Naive B cell (primary cell): ENCODE measurements around the gene IQSEC3. TPM values are rescaled to one million over a fixed set of nuclear protein-coding genes. Genes with fewer than 3 reads are reported as not detected.
"Not testable (repeated sequence)": the region's sequence is repeated elsewhere in the genome, so short reads cannot be mapped to it uniquely, and the experiment has no call there.

Experiments used
- ATAC-seq, 2 donors: fragments of 150-1000 bp; cut with Tn5 transposase; 2 replicates each; pipeline ENCODE4 v1.10.0; 2021; ENCODE audit warnings: low read depth in 2 of 2, mild to moderate bottlenecking in 2 of 2, moderate library complexity in 2 of 2
- DNase-seq: peaks from one replicate; pipeline ENCODE4 v3.0.0; 2022
- H3K27ac Mint-ChIP-seq, 6 donors: one replicate each; pipeline ENCODE4 v1.8.0; 2020 to 2022; ENCODE audit warnings: mild to moderate bottlenecking in 6 of 6, mixed read lengths in 6 of 6, moderate library complexity in 5 of 6, inconsistent platforms in 2 of 6
- H3K27me3 Mint-ChIP-seq, 3 donors: one replicate each; pipeline ENCODE4 v1.8.0; 2021 to 2022; ENCODE audit warnings: mixed read lengths in 3 of 3, mild to moderate bottlenecking in 1 of 3
- H3K36me3 Mint-ChIP-seq, 2 donors: one replicate each; pipeline ENCODE4 v1.8.0; 2020 to 2022; ENCODE audit warnings: mixed read lengths in 2 of 2, inconsistent platforms in 1 of 2, mild to moderate bottlenecking in 1 of 2
- H3K4me1 Mint-ChIP-seq, 3 donors: one replicate each; pipeline ENCODE4 v1.8.0; 2020 to 2022; ENCODE audit warnings: mixed read lengths in 3 of 3, inconsistent platforms in 1 of 3, mild to moderate bottlenecking in 1 of 3, moderate library complexity in 1 of 3
- H3K4me3 Mint-ChIP-seq, 8 donors: one replicate each; pipeline ENCODE4 v1.8.0; 2020 to 2022; ENCODE audit warnings: mild to moderate bottlenecking in 8 of 8, mixed read lengths in 8 of 8, moderate library complexity in 8 of 8, inconsistent platforms in 2 of 8
- H3K9me3 Mint-ChIP-seq, 7 donors: one replicate each; pipeline ENCODE4 v1.8.0; 2020 to 2022; ENCODE audit warnings: mixed read lengths in 7 of 7, mild to moderate bottlenecking in 5 of 7, inconsistent platforms in 2 of 7, moderate library complexity in 1 of 7
- polyA plus RNA-seq, 6 donors: library from polyadenylated mRNA; unstranded; fragments of 300-500 nt; fragmentation: Illumina TruSeq; gene quantifications; one replicate each; pipeline ENCODE4 v1.2.3, GENCODE V29; 2021; ENCODE audit warnings: low read depth in 6 of 6

IQSEC3 gene
- not detected for polyA plus RNA-seq

- H3K27ac Mint-ChIP-seq, H3K4me1 Mint-ChIP-seq, ATAC-seq, DNase-seq: not testable (repeated sequence)
- Mint-ChIP-seq H3K36me3 (peaks cover 0 to 12% of the 10 kb centered on the region in 2 donors), H3K4me3 (peak within 1 kb of the TSS in 1 of 8 donors; percentile 54), H3K9me3 (peaks cover 0 to 14% (median 4%) of the 10 kb centered on the region in 7 donors), H3K27me3 (peaks cover 35 to 47% (median 36%) of the 10 kb centered on the region in 3 donors)
Observed at GRCh38 chr12:66428-66781, at the start of gene IQSEC3. Gene IQSEC3 (plus strand): TSS chr12:66767. CDS start chr12:66883, 116 bp downstream.

DNA sequence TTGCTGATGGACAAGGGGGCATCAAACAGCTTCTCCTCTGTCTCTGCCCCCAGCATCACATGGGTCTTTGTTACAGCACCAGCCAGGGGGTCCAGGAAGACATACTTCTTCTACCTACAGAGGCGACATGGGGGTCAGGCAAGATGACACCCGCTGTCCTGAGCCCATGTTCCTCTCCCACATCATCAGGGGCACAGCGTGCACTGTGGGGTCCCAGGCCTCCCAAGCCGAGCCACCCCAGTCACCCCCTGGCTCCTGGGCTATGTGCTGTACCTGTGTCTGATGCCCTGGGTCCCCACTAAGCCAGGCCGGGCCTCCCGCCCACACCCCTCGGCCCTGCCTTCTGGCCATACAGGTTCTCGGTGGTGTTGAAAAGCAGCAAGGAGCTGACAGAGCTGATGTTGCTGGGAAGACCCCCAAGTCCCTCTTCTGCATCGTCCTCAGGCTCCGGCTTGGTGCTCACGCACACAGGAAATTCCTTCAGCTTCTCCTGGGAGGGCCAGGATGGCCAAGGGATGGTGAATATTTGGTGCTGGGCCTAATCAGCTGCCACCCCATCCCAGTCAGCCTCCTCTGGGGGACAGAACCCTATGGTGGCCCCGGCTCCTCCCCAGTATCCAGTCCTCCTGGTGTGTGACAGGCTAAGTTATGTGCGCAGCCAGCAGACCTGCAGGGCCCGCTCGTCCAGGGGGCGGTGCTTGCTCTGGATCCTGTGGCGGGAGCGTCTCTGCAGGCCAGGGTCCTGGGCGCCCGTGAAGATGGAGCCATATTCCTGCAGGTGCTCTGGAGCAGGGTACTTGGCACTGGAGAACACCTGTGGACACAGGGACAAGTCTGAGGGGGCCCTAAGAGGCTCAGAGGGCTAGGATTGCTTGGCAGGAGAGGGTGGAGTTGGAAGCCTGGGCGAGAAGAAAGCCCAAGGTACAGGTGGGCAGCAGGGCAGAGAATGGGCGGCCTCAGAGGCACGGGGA lies 48.9 kb upstream of the IQSEC3 start:
- H3K27ac Mint-ChIP-seq, H3K4me3 Mint-ChIP-seq, DNase-seq, H3K9me3 Mint-ChIP-seq, ATAC-seq, H3K27me3 Mint-ChIP-seq: not testable (repeated sequence)
- Mint-ChIP-seq H3K36me3 (peaks cover 6 to 15% of the 10 kb centered on the region in 2 donors), H3K4me1 (peaks cover 9 to 16% (median 10%) of the 10 kb centered on the region in 3 donors)

- not testable (repeated sequence) for H3K4me3 Mint-ChIP-seq, H3K27me3 Mint-ChIP-seq, DNase-seq, H3K27ac Mint-ChIP-seq, H3K9me3 Mint-ChIP-seq, ATAC-seq
- Mint-ChIP-seq H3K4me1 (peaks cover 9 to 17% (median 11%) of the 10 kb centered on the region in 3 donors), H3K36me3 (peaks cover 6 to 15% of the 10 kb centered on the region in 2 donors)
Observed at GRCh38 chr12:18821-19567, 47.6 kb upstream of the IQSEC3 start.

DNA sequence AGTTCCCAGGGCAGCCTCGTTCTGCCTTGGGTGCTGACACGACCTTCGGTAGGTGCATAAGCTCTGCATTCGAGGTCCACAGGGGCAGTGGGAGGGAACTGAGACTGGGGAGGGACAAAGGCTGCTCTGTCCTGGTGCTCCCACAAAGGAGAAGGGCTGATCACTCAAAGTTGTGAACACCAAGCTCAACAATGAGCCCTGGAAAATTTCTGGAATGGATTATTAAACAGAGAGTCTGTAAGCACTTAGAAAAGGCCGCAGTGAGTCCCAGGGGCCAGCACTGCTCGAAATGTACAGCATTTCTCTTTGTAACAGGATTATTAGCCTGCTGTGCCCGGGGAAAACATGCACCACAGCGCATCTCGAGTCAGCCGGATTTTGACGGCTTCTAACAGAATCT lies 46.7 kb upstream of the IQSEC3 start:
- ATAC-seq, H3K9me3 Mint-ChIP-seq, H3K27ac Mint-ChIP-seq, DNase-seq, H3K4me3 Mint-ChIP-seq, H3K27me3 Mint-ChIP-seq: not testable (repeated sequence)
- peaks cover 9 to 17% (median 11%) of the 10 kb centered on the region in 3 donors for H3K4me1 Mint-ChIP-seq
- peaks cover 6 to 15% of the 10 kb centered on the region in 2 donors for H3K36me3 Mint-ChIP-seq

GRCh38 chr12:20757-21156 lies 45.8 kb upstream of the IQSEC3 start:
- no peak for DNase-seq
- Mint-ChIP-seq H3K27me3 (no peaks in the 10 kb centered on the region), H3K27ac (no peak overlapping the region), H3K4me3 (no peak overlapping the region), H3K4me1 (peaks cover 9 to 17% (median 11%) of the 10 kb centered on the region in 3 donors), H3K9me3 (no peaks in the 10 kb centered on the region), H3K36me3 (peaks cover 6 to 15% of the 10 kb centered on the region in 2 donors)
- no peak for ATAC-seq

- DNase-seq (no peak), ATAC-seq (no peak)
- no peak overlapping the region for H3K4me3 Mint-ChIP-seq
- H3K36me3 Mint-ChIP-seq, result peaks cover 6 to 15% of the 10 kb centered on the region in 2 donors
- H3K27me3 Mint-ChIP-seq, result no peaks in the 10 kb centered on the region
- H3K27ac Mint-ChIP-seq, result peak overlapping the region in 1 of 6 donors; percentile 26
- no peaks in the 10 kb centered on the region for H3K9me3 Mint-ChIP-seq
- peaks cover 9 to 17% (median 11%) of the 10 kb centered on the region in 3 donors for H3K4me1 Mint-ChIP-seq
Observed at GRCh38 chr12:21301-22189, 45.0 kb upstream of the IQSEC3 start.

DNA sequence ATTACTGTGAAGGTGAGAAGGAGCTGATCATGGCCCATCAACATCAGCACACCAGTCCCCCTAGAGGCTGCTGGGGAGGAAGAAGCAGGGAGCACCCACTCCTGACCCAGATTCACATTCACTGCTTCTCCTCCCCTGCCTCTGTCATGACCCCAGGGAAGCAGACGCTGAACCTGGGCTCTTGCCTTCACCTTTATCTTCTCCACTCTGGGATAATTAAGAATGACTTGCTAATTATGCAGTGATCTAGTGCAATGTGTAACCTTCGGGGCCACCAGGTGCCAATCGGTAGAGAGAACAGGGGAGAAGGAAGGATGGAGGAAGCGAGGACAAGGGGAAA lies 44.4 kb upstream of the IQSEC3 start:
- Mint-ChIP-seq H3K4me3 (no peak overlapping the region), H3K27ac (peak overlapping the region in 1 of 6 donors; percentile 81)
- no peak for ATAC-seq

GRCh38 chr12:22530-23201 lies 43.9 kb upstream of the IQSEC3 start:
- no peak overlapping the region for H3K27ac Mint-ChIP-seq
- peaks cover 9 to 17% (median 11%) of the 10 kb centered on the region in 3 donors for H3K4me1 Mint-ChIP-seq
- peaks cover 6 to 15% of the 10 kb centered on the region in 2 donors for H3K36me3 Mint-ChIP-seq
- H3K27me3 Mint-ChIP-seq, result no peaks in the 10 kb centered on the region
- no peaks in the 10 kb centered on the region for H3K9me3 Mint-ChIP-seq
- peak overlapping the region in 1 of 8 donors; percentile 21 for H3K4me3 Mint-ChIP-seq
- DNase-seq (no peak), ATAC-seq (no peak)

More for the DNA sequence above, 44.4 kb upstream of the IQSEC3 start:
- H3K36me3 Mint-ChIP-seq, result peaks cover 6 to 15% of the 10 kb centered on the region in 2 donors
- DNase-seq, result no peak
- peaks cover 9 to 17% (median 11%) of the 10 kb centered on the region in 3 donors for H3K4me1 Mint-ChIP-seq
- H3K27me3 Mint-ChIP-seq, result no peaks in the 10 kb centered on the region
- no peaks in the 10 kb centered on the region for H3K9me3 Mint-ChIP-seq

- H3K4me3 Mint-ChIP-seq, H3K9me3 Mint-ChIP-seq, H3K27ac Mint-ChIP-seq, DNase-seq, H3K36me3 Mint-ChIP-seq, H3K4me1 Mint-ChIP-seq, ATAC-seq, H3K27me3 Mint-ChIP-seq: not testable (repeated sequence)
Observed at GRCh38 chr12:27904-28303, 38.7 kb upstream of the IQSEC3 start.

DNA sequence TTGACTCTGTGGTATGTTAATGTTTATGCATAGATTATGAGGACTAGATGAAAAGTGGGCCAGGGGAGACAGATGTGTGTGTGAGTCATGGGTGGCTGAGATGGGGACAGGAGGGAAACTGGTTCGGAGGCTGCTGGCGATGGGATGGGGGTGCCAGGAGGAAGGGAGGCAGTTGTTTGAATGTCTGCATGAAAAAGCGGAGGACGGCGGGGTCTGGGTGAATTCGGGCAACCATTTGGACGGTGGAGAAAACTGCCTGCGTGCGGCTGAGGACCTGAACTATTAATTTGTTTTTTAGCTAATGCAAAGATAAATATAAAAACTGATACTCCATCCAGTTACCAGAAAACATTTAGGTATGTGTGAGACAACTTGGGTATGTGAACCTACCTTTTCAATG lies 27.8 kb upstream of the IQSEC3 start:
- not testable (repeated sequence) for H3K9me3 Mint-ChIP-seq, ATAC-seq, H3K27me3 Mint-ChIP-seq, H3K27ac Mint-ChIP-seq, H3K36me3 Mint-ChIP-seq, H3K4me3 Mint-ChIP-seq, H3K4me1 Mint-ChIP-seq, DNase-seq

DNA sequence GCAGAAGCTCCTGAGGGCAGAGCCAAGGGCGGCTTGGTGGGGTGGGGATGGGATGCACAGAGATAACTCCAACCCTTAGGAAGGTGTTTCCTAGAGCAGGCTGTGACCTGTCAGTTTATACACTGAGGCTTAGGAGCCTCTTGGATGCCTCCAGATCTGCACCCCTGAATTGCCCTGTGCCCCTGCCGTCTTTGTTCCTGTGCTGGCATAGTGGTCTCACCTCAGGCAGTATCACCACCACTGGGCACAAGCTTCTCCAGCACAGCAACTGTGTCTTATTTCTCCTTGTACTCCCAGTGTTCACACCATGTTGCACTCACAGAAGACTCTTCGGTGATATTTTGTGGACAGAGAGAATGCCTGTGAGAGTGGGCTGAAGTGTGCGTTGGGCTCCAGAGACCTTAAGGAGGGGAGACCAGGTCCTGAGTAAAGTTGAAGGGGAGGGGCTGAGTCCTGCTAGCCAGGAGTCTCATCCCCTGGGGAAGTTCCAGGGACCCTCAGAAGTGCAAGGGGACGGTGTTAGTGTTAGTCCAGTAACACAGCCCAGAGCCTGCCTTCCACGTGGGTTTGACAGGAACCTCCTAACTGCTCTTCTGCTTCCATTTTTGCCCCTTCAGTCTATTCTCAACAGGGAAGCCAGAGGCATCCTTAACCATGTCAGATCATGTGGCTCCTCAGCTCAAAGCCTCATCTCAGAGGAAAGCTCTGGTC lies 26.9 kb upstream of the IQSEC3 start:
- not testable (repeated sequence) for H3K4me3 Mint-ChIP-seq, DNase-seq, H3K4me1 Mint-ChIP-seq, ATAC-seq, H3K9me3 Mint-ChIP-seq, H3K27me3 Mint-ChIP-seq, H3K27ac Mint-ChIP-seq, H3K36me3 Mint-ChIP-seq

DNA sequence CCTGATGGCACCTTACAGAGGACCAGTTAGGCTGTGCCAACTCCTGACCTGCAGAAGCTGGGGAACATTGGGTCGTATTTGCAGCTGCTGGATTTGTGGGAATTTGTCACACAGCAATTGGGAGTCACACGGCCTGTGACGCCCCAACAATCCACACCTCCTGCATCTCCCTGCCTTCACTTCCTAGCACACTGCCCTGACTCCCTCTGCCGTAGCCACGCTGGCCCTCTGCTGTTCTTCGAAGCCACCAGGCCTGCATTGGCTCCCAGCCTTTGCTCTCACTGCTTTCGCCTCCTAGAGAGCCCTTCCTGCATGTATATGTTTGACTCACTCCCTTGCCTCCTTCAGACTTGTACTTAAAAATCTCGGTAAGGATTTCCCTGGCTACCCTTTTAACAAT lies 22.2 kb upstream of the IQSEC3 start:
- not testable (repeated sequence) for DNase-seq, H3K9me3 Mint-ChIP-seq, ATAC-seq, H3K4me3 Mint-ChIP-seq, H3K4me1 Mint-ChIP-seq, H3K36me3 Mint-ChIP-seq
- H3K27ac Mint-ChIP-seq, result peak overlapping the region in 1 of 6 donors; percentile 90
- H3K27me3 Mint-ChIP-seq, result peaks cover 29 to 47% (median 41%) of the 10 kb centered on the region in 3 donors
